ENCODE data around the gene RXFP4.

The RXFP4 gene

GRCh38 chr1:155912056-155912536, 29.3 kb upstream of the RXFP4 start:
- TF ChIP-seq CTCF (IDR thresholded peaks at IDR 0.05; ENCODE audit: low read depth, low read length), result no peak
- no peak for DNase-seq (ENCODE audit: low read depth in 2 of 2)
- no peak overlapping the region for H3K4me3 ChIP-seq (replicated peaks in 1 of 2; ENCODE audit: low read depth in 2 of 2, low read length in 2 of 2)

- DNase-seq (ENCODE audit: low read depth in 2 of 2), result no peak
- no peak for TF ChIP-seq CTCF (IDR thresholded peaks at IDR 0.05; ENCODE audit: low read depth, low read length)
- no peak overlapping the region for H3K4me3 ChIP-seq (replicated peaks in 1 of 2; ENCODE audit: low read depth in 2 of 2, low read length in 2 of 2)
Observed at GRCh38 chr1:155913969-155914757, 27.3 kb upstream of the RXFP4 start.

GRCh38 chr1:155918660-155919059, 22.8 kb upstream of the RXFP4 start:
- H3K4me3 ChIP-seq (replicated peaks in 1 of 2; ENCODE audit: low read depth in 2 of 2, low read length in 2 of 2), result no peak overlapping the region
- no peak for DNase-seq (ENCODE audit: low read depth in 2 of 2)
- TF ChIP-seq CTCF (IDR thresholded peaks at IDR 0.05; ENCODE audit: low read depth, low read length), result no peak

DNA sequence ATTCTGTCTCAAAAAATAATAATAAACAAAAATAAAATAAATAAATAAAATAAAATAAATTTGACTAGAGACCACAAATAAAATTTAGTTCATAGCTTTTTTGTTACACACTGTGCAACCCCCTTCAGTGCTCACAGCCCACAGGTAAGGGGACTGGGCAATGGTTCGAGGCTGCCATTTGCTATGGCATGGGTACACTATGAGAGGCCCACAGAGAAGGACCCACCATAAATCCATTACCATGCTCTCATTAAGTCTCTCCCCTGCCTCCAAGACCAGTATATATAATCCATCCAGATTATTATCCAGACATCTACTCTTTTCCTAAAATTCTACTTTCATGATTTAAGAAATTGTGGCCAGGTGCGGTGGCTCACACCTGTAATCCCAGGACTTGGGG, 21.6 kb upstream of the RXFP4 start:
- DNase-seq (ENCODE audit: low read depth in 2 of 2), result no peak
- no peak for TF ChIP-seq CTCF (IDR thresholded peaks at IDR 0.05; ENCODE audit: low read depth, low read length)
- no peak overlapping the region for H3K4me3 ChIP-seq (replicated peaks in 1 of 2; ENCODE audit: low read depth in 2 of 2, low read length in 2 of 2)

GRCh38 chr1:155920717-155921116, 20.7 kb upstream of the RXFP4 start:
- H3K4me3 ChIP-seq (replicated peaks in 1 of 2; ENCODE audit: low read depth in 2 of 2, low read length in 2 of 2), result no peak overlapping the region
- no peak for TF ChIP-seq CTCF (IDR thresholded peaks at IDR 0.05; ENCODE audit: low read depth, low read length)

GRCh38 chr1:155925506-155925905, 15.9 kb upstream of the RXFP4 start:
- no peak for TF ChIP-seq CTCF (IDR thresholded peaks at IDR 0.05; ENCODE audit: low read depth, low read length)
- DNase-seq (ENCODE audit: low read depth in 2 of 2), result no peak
- no peak overlapping the region for H3K4me3 ChIP-seq (replicated peaks in 1 of 2; ENCODE audit: low read depth in 2 of 2, low read length in 2 of 2)

More at GRCh38 chr1:155920717-155921116, 20.7 kb upstream of the RXFP4 start:
- DNase-seq (ENCODE audit: low read depth in 2 of 2), result no peak
